Activated T-helper 17 cell treated with anti-CD3 and anti-CD28 coated beads, Interleukin-2, amount 50 U/mL, for 72 hours (primary cell): ENCODE measurements around the gene TTC22. TPM values are rescaled to one million over a fixed set of nuclear protein-coding genes. Genes with fewer than 3 reads are reported as not detected.

Source experiments
- ATAC-seq: fragments of 150-1000 bp; cut with Tn5 transposase; replicated peaks from 2 replicates; pipeline ENCODE4 v1.10.0; 2021; ENCODE audit warnings: mild to moderate bottlenecking, moderate library complexity
- H3K27ac Mint-ChIP-seq: one replicate; pipeline ENCODE4 v1.8.0; 2022; ENCODE audit warnings: mixed read lengths
- H3K27me3 Mint-ChIP-seq: one replicate; pipeline ENCODE4 v1.8.0; 2022; ENCODE audit warnings: mixed read lengths
- H3K36me3 Mint-ChIP-seq: one replicate; pipeline ENCODE4 v1.8.0; 2022; ENCODE audit warnings: low read depth, mild to moderate bottlenecking, mixed read lengths
- H3K4me1 Mint-ChIP-seq: one replicate; pipeline ENCODE4 v1.8.0; 2022; ENCODE audit warnings: mixed read lengths
- H3K4me3 Mint-ChIP-seq: one replicate; pipeline ENCODE4 v1.8.0; 2022; ENCODE audit warnings: mild to moderate bottlenecking, mixed read lengths
- H3K9me3 Mint-ChIP-seq: one replicate; pipeline ENCODE4 v1.8.0; 2022; ENCODE audit warnings: mixed read lengths
- total RNA-seq, 2 donors: library from RNA; stranded (reverse); gene quantifications; one replicate each; pipeline ENCODE4 v1.2.3, GENCODE V29; 2022

TTC22 gene
- 10 to 100 TPM in 1 of 2 donors, 1 to 10 TPM in 1; 3.6 to 10.6 TPM for total RNA-seq

DNA sequence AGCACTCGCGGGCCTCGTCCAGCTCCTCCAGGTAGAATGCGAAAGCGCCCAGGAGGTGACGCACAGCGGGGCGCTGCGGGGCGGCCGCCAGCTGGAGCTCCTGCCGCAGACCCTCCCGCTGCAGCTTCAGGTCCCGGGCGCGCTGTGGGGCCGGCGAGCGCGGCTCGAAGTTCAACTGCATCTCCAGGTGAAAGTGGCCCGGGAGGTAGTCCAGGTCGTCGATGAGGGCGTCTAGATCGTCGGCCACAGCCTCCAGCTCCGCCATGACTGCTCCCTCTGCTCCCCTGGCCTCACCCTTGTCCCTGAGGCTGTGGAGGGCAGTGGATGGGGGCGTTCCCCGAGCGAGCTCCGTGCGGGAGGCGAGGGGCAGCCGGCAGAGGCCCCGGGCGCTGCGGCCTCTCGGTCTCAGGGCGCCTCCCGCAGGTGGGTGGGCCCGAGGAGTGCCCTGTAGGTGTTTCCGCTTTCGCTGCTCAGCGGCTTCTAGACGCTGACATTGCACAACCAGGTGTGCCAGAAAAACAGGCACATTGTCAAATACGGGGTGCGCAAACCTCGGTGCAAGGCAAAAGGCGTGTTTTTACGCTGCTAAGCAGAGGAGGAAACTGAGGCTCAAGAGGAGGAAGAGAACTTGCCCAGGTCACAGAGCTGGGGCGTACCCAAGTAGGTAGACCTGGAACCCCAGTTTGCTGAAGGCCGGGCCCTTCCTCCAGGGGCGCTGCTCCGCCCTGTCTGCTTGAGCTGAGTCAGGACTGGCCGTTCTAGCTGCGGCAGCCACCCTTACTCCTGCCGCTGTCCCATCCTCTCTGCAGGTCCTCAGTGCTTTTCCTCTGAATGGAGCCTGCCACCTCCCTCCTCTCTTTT lies at the start of gene TTC22:
Gene TTC22 (minus strand): TSS at position 425 of the 861 bp plus-strand sequence. CDS start 160 bp downstream, at position 265.
- peaks cover 3% of the 10 kb centered on the region for H3K36me3 Mint-ChIP-seq
- no peaks in the 10 kb centered on the region for H3K27me3 Mint-ChIP-seq
- peak within 1 kb of the TSS; percentile 86 for H3K4me3 Mint-ChIP-seq
- peak; percentile 64 for ATAC-seq
- H3K9me3 Mint-ChIP-seq: no peaks in the 10 kb centered on the region
- peak within 1 kb of the TSS; percentile 90 for H3K27ac Mint-ChIP-seq
- H3K4me1 Mint-ChIP-seq: peaks cover 44% of the 10 kb centered on the region

GRCh38 chr1:54850737-54851136 lies 49.6 kb upstream of the TTC22 start:
- Mint-ChIP-seq H3K4me3 (no peak overlapping the region), H3K36me3 (peaks cover 50% of the 10 kb centered on the region), H3K4me1 (no peaks in the 10 kb centered on the region), H3K27ac (no peak overlapping the region), H3K9me3 (no peaks in the 10 kb centered on the region), H3K27me3 (no peaks in the 10 kb centered on the region)
- ATAC-seq: no peak

DNA sequence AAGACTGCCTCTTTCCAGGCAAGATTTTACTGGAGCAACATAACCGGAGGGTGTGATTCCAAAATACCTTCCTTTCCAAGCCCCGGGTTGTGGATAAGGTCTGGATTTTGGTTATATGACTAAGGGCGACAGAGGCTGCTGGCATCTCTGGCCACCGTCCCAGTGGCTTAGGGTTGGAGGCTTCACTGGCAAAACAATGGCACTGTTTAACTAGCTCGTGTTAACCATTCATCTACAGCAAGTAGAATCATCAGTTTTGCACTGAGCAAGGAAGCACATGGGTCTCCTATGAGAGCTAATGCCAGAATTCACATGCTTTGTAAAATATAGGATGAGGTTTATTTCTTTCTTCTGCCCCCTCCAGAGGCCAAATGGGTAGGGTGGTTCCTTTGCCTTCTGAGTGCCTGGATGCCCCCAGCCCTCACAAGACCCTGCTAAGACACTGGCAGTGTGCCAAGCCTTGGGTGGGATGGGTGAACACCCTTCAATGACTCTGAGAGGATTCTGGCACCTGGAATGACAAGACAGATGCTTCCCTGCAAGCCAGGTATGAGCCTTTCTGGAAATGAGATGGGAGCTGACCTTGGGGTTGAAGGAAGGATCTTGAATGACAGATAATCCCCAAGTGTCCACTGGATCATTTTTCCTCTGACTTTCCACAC lies 49.1 kb upstream of the TTC22 start:
- no peaks in the 10 kb centered on the region for H3K9me3 Mint-ChIP-seq

DNA sequence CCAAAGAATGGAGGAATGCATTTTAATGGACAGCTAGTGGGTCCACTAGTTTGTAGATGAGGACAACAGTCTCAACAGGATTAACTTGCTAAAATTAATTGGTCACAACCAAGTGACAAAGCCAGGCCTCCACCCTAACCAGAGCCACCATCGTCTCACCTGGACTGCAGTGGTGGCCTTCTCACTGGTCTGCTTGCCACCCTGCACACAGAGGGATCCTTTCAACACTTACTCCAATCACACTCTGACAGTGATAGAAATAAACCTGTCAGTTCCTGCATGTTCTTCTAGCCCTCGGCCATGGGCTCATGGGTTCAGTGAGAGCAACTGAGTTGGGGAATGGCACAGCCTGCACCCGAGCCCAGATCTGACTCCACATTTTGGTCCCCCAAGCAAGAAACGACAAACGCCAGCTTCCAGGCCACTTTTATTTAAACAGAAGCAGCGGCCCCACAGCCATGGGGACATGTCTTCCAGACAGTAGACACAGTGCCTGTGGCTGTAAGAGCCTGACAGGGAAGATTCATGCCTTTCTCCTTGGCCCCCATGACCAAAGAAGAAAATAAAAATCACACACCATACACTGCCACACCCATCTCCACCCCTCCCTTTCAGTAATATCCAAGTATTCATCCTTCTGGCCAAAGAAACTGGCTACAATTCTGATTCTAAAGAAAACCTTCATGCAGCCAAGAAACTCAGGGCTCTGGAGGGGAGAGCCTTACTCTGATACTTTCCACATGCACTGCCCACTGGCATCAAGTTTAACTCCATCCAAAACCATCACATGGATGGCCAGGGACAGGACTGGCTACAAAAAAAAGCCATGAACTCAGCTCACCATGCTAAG lies 48.3 kb upstream of the TTC22 start:
- H3K27me3 Mint-ChIP-seq: no peaks in the 10 kb centered on the region
- no peaks in the 10 kb centered on the region for H3K9me3 Mint-ChIP-seq
- no peak overlapping the region for H3K27ac Mint-ChIP-seq
- no peaks in the 10 kb centered on the region for H3K4me1 Mint-ChIP-seq
- H3K36me3 Mint-ChIP-seq: peaks cover 43% of the 10 kb centered on the region
- no peak overlapping the region for H3K4me3 Mint-ChIP-seq
- no peak for ATAC-seq

More for the DNA sequence above, 49.1 kb upstream of the TTC22 start:
- Mint-ChIP-seq H3K36me3 (peaks cover 48% of the 10 kb centered on the region), H3K4me3 (no peak overlapping the region), H3K27me3 (no peaks in the 10 kb centered on the region), H3K27ac (no peak overlapping the region), H3K4me1 (no peaks in the 10 kb centered on the region)
- ATAC-seq: no peak

DNA sequence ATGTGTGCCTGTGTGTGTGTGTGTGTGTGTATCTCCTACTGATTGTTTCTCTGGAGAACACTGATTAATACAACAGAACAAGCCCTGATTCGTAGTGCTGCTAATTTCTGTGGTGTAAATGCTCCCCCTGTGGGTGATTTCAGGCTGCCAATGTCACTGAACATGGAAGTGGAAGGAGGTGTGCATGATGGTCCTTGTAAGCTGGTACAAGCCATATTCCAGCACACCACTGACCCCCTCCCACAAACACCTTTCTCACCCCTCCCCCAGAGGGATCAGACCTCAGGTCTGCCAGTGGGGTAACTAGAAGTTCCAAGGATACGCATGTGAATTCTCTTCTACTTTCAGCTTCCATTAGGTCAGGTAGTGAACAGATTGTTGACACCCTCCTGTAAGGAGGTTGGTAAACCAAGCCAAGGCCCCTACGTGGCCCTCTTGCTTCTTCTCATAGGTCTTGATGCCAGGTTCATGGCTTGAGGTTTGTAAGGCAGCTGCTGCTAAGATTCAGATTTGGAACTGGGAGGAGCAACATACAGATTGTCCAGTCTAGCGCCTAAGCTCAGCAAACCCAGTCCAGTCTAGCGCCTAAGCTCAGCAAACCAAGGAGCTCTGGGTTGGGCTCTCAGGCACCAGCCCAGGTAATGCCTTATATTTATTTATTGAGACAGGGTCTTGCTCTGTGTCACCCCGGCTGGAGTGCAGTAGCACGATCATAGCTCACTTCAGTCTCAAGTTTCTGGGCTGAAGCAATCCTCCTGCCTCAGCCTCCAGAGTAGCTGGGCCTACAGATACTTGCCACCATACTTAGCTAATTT lies 47.2 kb upstream of the TTC22 start:
- no peaks in the 10 kb centered on the region for H3K9me3 Mint-ChIP-seq
- no peak overlapping the region for H3K4me3 Mint-ChIP-seq
- no peak for ATAC-seq
- H3K27ac Mint-ChIP-seq: no peak overlapping the region
- no peaks in the 10 kb centered on the region for H3K27me3 Mint-ChIP-seq
- peaks cover 32% of the 10 kb centered on the region for H3K36me3 Mint-ChIP-seq
- H3K4me1 Mint-ChIP-seq: no peaks in the 10 kb centered on the region

DNA sequence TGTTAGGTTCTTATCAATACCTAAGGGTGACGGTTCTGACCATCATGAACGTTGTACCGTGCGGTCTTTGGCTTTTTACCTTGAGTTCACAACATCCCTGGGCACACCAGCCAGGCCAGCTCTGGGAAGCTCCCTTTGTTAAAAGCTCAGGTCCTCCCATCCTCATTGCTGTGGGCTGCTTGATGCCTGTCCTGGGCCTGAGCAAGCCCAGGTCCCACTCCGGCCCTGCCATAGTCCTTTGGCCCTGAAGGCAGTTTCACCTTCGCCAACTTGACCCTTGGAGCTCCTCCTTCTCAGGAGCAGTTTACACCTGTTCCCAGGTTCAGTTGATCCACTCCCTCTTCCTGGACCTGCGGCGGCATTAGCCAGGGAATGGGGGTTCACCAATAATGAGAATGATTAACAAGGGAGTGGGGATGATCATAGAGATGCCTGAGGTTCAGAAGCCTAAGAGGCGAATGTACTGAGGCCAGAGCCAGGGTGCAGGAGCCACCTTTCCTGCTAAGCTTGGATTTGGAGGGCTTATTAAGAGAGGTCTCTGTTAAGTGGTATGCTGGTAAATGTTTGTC lies 45.7 kb upstream of the TTC22 start:
- no peaks in the 10 kb centered on the region for H3K9me3 Mint-ChIP-seq
- no peak for ATAC-seq
- H3K27me3 Mint-ChIP-seq: no peaks in the 10 kb centered on the region
- H3K4me3 Mint-ChIP-seq: no peak overlapping the region
- no peaks in the 10 kb centered on the region for H3K4me1 Mint-ChIP-seq
- H3K36me3 Mint-ChIP-seq: peaks cover 17% of the 10 kb centered on the region
- H3K27ac Mint-ChIP-seq: no peak overlapping the region

DNA sequence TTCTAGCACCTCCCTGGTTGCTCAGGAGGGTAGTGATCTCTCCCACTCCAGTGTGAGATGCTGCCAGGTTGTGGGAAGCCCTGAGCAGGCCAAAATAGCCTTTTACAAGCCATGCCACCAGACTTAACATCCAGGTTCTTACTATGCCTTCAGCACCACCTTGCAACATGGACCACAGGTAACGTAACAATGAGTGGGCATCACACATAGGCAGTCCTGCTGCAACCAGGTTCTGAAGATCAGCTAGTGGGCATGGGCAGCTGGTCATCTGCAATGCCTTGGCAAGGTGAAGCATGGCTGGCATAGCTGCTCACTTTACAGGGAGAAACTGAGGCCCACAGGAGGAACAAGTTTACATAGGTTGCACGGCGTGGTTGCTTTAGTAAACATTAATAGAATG lies 45.2 kb upstream of the TTC22 start:
- Mint-ChIP-seq H3K4me1 (no peaks in the 10 kb centered on the region), H3K9me3 (no peaks in the 10 kb centered on the region), H3K27me3 (no peaks in the 10 kb centered on the region), H3K4me3 (no peak overlapping the region), H3K27ac (no peak overlapping the region), H3K36me3 (peaks cover 14% of the 10 kb centered on the region)
- no peak for ATAC-seq

DNA sequence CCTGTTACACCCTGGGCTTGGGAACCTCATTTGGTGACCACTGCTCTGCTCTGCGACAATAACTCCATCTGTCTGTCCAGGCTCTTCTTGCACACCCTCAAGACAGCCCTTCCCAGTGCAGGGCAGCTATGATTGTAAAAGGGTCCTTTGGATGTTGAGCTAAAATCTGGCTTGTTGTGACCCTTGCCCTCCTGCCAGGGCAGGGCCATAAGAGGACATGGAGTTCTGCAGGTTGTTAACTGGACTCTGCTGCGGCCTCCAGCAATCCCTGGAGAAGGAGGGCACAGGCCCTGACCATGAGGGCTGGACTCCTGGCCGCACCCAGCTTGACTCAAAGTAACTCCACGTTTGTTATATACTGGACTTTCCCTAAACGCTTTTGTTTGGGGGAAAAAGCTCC lies 44.6 kb upstream of the TTC22 start:
- Mint-ChIP-seq H3K27me3 (no peaks in the 10 kb centered on the region), H3K27ac (no peak overlapping the region), H3K4me1 (no peaks in the 10 kb centered on the region), H3K9me3 (no peaks in the 10 kb centered on the region), H3K36me3 (peaks cover 14% of the 10 kb centered on the region), H3K4me3 (no peak overlapping the region)
- no peak for ATAC-seq

DNA sequence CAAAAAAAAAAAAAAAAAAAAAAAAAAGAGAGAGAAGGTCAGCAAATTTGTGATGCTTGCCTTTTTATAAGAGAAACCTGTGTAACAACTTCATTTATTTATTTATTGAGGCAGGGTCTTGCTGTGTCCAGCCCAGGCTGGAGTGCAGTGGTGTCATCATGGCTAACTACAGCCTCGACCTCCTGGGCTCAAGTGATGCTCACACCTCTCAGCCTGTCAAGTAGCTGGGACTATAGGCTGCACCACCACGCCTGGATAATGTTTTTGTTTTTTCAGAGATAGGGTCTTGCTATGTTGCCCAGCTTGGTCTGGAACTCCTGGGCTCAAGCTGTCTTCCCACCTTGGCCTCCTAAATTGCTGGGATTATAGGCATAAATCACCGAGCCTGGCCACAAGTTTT lies 43.4 kb upstream of the TTC22 start:
- no peaks in the 10 kb centered on the region for H3K4me1 Mint-ChIP-seq
- no peak overlapping the region for H3K4me3 Mint-ChIP-seq
- H3K27me3 Mint-ChIP-seq: no peaks in the 10 kb centered on the region
- H3K27ac Mint-ChIP-seq: no peak overlapping the region
- peaks cover 7% of the 10 kb centered on the region for H3K36me3 Mint-ChIP-seq
- H3K9me3 Mint-ChIP-seq: no peaks in the 10 kb centered on the region
- no peak for ATAC-seq

DNA sequence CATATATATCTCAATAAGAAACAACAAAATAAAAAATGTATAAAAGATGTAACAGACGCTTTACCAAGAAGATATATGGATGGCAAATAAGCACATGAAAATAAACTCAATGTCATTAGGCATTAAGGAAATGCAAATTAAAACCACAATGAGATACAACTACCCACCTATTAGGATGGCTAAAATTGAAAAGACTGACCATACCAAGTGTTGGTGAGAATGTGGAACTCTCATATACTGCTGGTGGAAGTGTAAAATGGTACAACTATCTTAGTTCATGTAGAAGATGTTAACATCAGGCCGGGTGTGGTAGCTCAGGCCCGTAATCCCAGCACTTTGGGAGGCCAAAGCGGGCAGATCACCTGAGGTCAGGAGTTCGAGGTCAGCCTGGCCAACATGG lies 42.3 kb upstream of the TTC22 start:
- H3K4me1 Mint-ChIP-seq: no peaks in the 10 kb centered on the region
- no peaks in the 10 kb centered on the region for H3K27me3 Mint-ChIP-seq
- no peak overlapping the region for H3K4me3 Mint-ChIP-seq
- H3K27ac Mint-ChIP-seq: no peak overlapping the region
- no peaks in the 10 kb centered on the region for H3K9me3 Mint-ChIP-seq
- no peak for ATAC-seq
- no peaks in the 10 kb centered on the region for H3K36me3 Mint-ChIP-seq

DNA sequence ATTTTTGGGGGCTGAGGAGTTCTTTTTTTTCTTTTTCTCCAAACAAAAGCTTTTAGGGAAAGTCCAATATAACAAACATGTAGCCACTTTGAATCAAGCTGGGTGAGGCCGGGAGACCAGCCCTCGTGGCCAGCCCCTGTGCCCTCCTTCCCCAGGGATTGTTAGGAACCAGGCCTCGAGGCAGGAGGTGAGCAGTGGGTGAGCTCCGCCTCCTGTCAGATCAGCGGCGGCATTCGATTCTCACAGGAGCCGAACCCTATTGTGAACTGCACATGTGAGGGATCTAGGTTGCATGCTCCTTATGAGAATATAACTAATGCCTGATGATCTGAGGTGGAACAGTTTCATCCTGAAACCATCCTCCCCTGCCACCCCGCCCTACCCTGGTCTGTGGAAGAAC lies 41.8 kb upstream of the TTC22 start:
- ATAC-seq: no peak
- Mint-ChIP-seq H3K36me3 (no peaks in the 10 kb centered on the region), H3K27me3 (no peaks in the 10 kb centered on the region), H3K4me1 (no peaks in the 10 kb centered on the region), H3K9me3 (no peaks in the 10 kb centered on the region), H3K4me3 (no peak overlapping the region), H3K27ac (no peak overlapping the region)

GRCh38 chr1:54842206-54842915 lies 41.2 kb upstream of the TTC22 start:
- Mint-ChIP-seq H3K4me3 (no peak overlapping the region), H3K4me1 (no peaks in the 10 kb centered on the region), H3K27me3 (no peaks in the 10 kb centered on the region), H3K27ac (no peak overlapping the region), H3K9me3 (no peaks in the 10 kb centered on the region), H3K36me3 (no peaks in the 10 kb centered on the region)
- ATAC-seq: no peak

DNA sequence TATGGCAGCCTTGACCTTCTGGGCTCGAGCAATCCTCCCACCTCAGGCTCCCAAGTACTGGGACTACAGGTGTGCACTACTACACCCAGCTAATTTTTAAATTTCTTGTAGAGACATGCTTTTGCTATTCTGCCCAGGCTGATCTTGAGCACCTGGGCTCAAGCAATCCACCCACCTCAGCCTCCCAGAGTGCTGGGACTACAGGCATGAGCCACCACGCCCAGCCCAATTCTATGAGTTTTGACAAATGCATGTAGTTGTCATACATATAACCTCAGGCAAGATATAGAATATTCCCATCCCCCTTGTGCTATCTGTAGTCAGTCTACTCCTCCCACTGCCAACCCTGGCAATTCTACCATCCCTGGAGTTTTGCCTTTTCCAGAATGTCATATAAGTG lies 38.7 kb upstream of the TTC22 start:
- Mint-ChIP-seq H3K4me1 (no peaks in the 10 kb centered on the region), H3K4me3 (no peak overlapping the region), H3K36me3 (no peaks in the 10 kb centered on the region), H3K27ac (no peak overlapping the region), H3K27me3 (no peaks in the 10 kb centered on the region), H3K9me3 (no peaks in the 10 kb centered on the region)
- ATAC-seq: no peak
